ENCODE measurements around the gene CYP11A1.

DNA sequence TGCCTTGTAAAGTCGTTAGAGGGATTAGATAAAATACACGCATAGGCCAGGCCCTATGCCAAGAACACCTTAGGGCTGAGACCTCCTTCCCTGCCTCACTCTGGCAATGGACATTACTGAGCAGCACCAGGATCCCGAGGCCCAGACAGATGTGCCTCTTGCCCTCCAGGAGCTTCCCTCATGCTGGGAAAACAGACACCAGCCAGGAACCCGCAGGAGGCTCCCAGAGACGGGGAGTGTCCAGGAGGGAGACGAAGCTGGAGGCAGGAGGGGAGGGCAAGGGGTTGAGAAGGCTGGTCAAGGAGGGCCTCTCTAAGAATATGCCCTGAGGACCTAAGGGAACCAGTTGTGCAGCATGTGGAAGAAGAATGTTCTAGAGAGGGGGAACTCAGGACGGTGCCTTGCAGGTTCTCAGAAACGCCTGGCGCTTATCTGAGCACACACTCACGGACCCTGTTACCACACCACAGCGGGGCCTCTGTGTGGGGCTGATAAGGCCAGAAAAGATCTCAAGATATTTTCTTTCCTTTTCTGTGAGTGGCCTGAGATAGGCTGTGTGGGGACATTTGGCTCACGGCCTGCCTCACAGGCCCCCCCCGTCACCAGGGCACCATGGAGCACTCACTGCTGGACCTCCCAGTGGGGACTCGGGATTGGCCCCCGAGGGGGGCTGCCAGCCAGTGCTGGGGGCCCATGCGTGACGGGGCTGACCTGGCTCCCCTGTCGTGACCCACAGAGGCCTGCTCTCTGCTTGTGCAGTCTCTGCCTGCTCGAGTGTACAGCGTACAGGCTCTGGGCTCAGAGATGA lies 22.0 kb upstream of the CYP11A1 start:
- TF ChIP-seq, protein P1, sequence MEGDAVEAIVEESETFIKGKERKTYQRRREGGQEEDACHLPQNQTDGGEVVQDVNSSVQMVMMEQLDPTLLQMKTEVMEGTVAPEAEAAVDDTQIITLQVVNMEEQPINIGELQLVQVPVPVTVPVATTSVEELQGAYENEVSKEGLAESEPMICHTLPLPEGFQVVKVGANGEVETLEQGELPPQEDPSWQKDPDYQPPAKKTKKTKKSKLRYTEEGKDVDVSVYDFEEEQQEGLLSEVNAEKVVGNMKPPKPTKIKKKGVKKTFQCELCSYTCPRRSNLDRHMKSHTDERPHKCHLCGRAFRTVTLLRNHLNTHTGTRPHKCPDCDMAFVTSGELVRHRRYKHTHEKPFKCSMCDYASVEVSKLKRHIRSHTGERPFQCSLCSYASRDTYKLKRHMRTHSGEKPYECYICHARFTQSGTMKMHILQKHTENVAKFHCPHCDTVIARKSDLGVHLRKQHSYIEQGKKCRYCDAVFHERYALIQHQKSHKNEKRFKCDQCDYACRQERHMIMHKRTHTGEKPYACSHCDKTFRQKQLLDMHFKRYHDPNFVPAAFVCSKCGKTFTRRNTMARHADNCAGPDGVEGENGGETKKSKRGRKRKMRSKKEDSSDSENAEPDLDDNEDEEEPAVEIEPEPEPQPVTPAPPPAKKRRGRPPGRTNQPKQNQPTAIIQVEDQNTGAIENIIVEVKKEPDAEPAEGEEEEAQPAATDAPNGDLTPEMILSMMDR (conservative IDR thresholded peaks at IDR 0.05; ENCODE audit: low read length) = no peak
- TF ChIP-seq EZH2phosphoT487 (IDR thresholded peaks at IDR 0.05; ENCODE audit: borderline replicate concordance) = no peak
